ENCODE data around the gene CELF2.

DNA sequence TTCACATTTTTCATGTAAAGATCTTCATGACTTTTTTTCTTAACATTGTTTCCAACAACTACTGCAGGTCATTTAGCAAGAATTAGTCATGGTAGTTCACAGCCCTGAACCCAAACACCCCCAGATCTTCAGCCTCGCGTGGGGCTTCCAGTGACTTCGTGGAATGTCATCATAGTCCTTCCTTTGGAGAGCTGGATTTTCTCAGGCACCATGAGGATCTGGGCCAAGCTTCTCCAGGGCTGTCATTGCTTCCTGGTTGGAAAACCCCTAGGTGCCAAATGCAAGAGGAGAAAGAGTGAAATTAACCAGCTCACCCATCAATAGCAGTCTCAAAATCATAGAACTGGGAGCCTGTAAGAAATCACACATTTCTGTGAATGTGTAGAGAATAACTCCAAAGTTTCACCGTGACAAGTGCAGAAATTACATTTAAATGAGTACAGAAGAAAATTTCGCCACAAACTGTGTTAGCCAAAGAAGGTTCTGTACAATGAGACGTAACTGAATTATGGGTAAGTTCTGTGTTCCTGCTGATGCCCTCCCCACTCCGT, 175.4 kb downstream of the CELF2 start:
- TF ChIP-seq, protein P1, sequence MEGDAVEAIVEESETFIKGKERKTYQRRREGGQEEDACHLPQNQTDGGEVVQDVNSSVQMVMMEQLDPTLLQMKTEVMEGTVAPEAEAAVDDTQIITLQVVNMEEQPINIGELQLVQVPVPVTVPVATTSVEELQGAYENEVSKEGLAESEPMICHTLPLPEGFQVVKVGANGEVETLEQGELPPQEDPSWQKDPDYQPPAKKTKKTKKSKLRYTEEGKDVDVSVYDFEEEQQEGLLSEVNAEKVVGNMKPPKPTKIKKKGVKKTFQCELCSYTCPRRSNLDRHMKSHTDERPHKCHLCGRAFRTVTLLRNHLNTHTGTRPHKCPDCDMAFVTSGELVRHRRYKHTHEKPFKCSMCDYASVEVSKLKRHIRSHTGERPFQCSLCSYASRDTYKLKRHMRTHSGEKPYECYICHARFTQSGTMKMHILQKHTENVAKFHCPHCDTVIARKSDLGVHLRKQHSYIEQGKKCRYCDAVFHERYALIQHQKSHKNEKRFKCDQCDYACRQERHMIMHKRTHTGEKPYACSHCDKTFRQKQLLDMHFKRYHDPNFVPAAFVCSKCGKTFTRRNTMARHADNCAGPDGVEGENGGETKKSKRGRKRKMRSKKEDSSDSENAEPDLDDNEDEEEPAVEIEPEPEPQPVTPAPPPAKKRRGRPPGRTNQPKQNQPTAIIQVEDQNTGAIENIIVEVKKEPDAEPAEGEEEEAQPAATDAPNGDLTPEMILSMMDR (IDR thresholded peaks at IDR 0.05; ENCODE audit: low read depth, low read length, poor library complexity, severe bottlenecking): no peak
- no peak for TF ChIP-seq EZH2phosphoT487 (IDR thresholded peaks at IDR 0.05; ENCODE audit: borderline replicate concordance, low read length)

All from DOHH2 (cell line).